Measurements from ENCODE around the gene KLHL29.

Gene KLHL29

DNA sequence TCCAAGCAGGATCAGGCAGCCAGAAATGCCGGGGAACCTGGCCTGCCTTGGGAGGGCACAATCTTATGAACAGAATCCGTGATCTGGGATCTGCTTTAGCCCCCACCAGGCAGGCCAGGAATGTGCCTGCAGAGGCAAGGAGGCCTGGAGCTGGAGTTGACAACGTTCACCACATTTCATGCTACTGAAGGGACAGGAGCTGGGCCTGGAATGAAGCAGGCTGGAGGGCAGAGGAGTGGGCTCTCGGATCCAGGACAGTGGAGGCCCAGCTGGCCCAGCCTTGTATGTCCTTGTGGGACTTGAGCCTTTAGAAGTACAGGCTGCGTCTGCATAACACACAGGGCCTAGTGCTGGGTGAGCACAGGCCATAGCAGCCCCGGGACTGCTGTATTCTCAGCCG is 91.8 kb downstream of the KLHL29 start:
- DNase-seq (ENCODE audit: low read depth): no peak

DNA sequence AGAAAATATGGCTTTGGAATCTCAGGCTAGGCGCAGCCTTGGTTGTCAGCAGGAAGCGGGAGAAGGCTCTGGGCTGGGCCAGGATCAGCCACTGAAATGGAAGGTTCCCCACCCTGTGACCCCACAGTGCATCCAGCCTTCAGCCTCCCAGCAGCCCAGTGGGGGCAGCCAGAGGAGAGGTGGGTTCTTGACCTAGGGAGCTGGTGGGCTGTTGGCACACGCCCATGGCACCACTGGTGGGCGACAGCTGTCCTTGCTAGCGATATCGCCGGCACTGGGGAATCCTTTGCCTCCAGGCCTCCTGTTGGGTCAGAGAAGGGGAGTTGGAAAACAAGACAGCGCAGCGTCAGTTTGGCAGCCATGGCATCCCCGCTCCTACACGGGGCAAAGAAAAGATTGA is 92.4 kb downstream of the KLHL29 start:
- DNase-seq (ENCODE audit: low read depth): no peak

GRCh38 chr2:23478087-23478932 is 93.3 kb downstream of the KLHL29 start:
- DNase-seq (ENCODE audit: low read depth): no peak

- DNase-seq (ENCODE audit: low read depth): no peak
Measured at GRCh38 chr2:23478933-23479683, 94.1 kb downstream of the KLHL29 start.

GRCh38 chr2:23480957-23481797 is 96.2 kb downstream of the KLHL29 start:
- no peak for DNase-seq (ENCODE audit: low read depth)

GRCh38 chr2:23482188-23482587 is 97.2 kb downstream of the KLHL29 start:
- DNase-seq (ENCODE audit: low read depth): no peak

DNA sequence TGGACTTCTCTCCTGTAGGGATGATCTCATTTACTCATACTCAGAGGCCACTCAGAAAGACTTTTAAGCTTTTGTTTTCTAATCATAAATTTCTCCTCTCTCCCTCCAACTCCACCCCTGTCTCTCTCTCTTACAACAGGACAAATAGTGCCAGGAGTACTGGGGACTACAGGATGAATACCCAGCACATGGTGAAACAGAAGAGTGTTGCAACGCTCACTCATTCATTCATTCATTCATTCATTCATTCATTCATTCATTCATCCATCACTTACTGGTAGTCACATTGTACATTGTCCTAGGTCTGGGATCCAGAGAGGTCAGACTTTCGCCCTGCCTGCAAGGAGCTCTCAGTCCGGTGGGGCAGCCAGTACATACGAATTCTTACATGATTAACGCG is 97.6 kb downstream of the KLHL29 start:
- no peak for DNase-seq (ENCODE audit: low read depth)

GRCh38 chr2:23483791-23484190 is 98.8 kb downstream of the KLHL29 start:
- no peak for DNase-seq (ENCODE audit: low read depth)

DNA sequence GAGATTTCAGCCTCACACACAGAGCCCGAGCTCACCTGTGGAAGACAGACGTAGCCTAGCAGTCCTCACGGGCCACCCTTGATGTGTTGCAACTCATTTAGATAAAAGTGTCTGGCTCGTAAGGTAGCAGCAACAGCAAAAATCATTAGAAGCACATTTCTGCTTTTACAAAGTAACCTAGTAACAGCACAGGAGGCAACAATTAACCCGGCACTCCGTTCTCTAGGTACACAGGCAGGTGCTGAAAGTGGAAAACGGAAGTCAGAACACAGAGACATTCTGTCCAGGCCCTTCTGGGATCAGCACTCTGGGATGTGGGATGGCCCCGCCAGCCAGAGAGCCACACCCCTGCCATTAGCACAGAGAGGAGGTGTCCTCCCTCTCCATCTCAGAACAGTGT is 99.3 kb downstream of the KLHL29 start:
- DNase-seq (ENCODE audit: low read depth): no peak

GRCh38 chr2:23484767-23485166 is 99.8 kb downstream of the KLHL29 start:
- DNase-seq (ENCODE audit: low read depth): no peak

DNA sequence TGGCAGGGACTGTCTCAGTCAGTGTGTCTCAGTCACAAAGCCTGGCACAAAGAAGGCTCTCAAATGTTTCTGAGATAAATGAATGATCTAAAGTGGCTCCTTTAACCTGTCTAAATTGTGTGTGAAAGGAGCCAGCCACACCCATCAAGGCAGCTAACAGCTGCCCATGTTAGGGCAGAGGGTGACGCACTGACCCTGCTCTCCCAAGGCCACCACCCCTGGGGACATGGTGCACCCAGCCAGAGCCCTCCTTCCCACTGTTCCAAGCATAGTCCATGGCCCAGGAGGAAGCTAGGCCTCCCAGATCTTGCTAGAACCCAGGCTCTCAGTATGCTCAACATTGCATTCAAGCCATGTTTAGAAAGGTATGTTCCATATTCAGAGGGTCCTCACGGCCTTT is 100.3 kb downstream of the KLHL29 start:
- no peak for DNase-seq (ENCODE audit: low read depth)

DNA sequence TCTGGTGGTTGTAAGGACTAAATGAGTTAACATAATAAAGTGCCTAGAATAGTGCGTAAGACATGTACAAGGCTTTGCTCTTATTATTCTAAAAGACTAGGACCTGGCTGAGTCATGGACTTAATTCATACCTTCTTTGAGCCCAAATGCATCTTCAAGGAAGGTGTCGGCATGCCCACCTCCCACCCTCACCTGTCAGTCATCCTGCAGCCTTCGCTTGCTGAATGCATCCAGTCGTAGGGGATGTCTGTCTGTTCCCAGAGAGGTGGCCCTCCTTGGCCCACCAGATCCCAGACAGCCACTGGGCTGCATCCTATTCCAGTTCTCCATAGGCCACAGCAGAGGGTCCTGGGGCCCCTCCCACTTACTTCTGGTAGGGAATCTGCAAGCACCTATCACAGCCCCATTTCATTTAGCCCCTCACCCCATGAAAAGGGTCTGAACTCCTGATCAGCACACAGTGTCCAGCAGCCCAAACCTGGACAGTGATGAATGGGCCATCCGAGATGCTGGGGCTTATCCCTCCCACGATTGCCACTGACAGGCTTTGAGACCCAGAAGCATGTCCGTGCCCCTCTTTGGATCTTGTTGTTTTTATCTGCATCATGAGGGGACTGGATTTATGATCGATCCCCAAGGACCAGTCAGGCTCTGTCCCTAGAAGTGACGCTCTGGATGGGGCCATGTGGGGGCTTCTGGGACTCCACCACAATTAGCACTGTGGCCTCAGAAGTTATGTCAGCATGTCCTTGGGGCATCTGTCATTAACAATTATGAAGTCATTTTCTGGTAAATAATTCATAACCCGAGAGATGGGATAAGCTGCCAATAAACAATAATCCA is 101.1 kb downstream of the KLHL29 start:
- no peak for DNase-seq (ENCODE audit: low read depth)

- no peak for DNase-seq (ENCODE audit: low read depth)
Measured at GRCh38 chr2:23486684-23487075, 101.7 kb downstream of the KLHL29 start.

GRCh38 chr2:23487735-23488492 is 102.9 kb downstream of the KLHL29 start:
- no peak for DNase-seq (ENCODE audit: low read depth)

DNA sequence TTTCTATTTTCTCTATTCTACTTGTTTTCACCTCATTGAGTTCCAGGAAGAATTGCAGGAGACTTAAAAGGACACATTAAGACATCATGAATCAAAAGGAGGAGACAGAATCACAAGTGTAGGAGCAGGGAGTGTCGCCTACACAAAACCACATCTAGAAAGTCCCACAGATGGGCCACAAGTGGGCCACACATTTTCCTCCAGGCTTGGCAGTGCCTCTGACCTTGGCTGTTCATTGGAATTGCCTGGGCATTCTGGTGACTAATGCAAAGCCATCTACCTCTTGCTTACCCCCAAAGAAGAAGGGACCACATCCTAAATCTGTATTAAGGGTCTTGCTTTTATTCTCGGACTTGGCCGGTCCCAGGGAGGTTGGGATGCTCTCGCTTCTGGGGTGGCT is 103.6 kb downstream of the KLHL29 start:
- no peak for DNase-seq (ENCODE audit: low read depth)

GRCh38 chr2:23489471-23490322 is 104.7 kb downstream of the KLHL29 start:
- DNase-seq (ENCODE audit: low read depth): no peak

DNA sequence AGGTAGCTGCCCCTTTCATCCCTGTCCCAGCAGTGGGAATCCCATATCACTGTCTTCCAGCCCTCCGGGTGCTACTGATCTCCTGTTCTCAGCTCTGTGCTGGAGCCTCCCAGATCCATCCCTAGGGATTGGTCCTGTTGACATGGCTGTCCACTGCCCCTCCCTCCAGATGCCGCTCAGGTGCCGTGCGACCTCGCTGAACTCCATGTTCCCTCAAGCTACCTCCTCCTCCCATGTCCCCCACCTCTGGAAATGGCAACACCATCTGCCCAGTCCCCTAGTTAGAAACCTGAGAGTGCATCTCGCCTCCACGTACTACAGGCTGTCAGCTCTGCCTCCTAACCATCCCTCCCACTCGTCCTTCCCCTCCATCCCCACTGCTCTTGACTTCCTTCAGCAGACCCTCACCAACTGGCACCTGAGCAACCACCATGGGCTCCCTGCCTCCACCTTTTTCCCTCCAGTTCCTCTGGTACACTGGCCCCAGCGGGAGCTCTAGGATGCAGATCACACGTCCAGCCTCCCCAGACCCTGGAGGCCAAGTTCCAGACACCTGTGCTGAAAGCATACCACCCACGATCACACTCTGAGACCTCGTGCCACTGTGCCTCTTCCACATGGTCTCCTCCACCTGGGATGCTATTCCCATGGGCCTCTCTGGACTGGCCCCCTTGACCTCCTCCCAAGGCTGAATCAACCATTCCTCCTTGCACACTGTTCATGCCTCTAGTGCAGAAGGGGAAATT is 106.8 kb downstream of the KLHL29 start:
- no peak for DNase-seq (ENCODE audit: low read depth)

DNA sequence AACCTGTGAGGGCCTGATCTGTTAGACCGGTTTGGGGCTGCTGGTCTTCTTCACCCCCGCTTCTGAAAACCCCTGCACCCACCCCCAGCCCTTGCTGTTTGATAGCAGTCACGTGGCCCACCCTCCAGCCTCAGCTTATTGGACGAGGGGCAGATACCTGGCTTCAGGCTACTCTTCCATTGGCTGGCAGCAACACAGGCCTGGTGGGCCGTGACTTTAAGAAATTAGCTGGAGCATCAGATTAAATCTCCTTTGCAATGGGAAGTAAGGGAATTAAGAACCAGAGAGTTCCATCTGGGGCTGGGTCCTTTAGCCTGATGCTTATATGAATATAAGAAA is 107.3 kb downstream of the KLHL29 start:
- DNase-seq (ENCODE audit: low read depth): no peak

GRCh38 chr2:23492921-23493320 is 107.9 kb downstream of the KLHL29 start:
- DNase-seq (ENCODE audit: low read depth): no peak
